H9 (cell line): ENCODE results near the gene ALMS1. TPM values are rescaled to one million over a fixed set of nuclear protein-coding genes. Genes with fewer than 3 reads are reported as not detected.

Experiments
- DNase-seq: peaks from one replicate; pipeline ENCODE4 v3.0.0-alpha.2; 2017
- H2AFZ ChIP-seq: one replicate; pipeline ENCODE4 v1.6.1; 2013; ENCODE audit warnings: mild to moderate bottlenecking, low read length, control low read depth, moderate library complexity
- H2AK5ac ChIP-seq: 2 replicates; pipeline ENCODE4 v1.6.1; 2013; ENCODE audit warnings: low read length, control low read depth, mixed read lengths; ENCODE audit not compliant: insufficient read length
- H2BK120ac ChIP-seq: one replicate; pipeline ENCODE4 v1.6.1; 2013; ENCODE audit warnings: low read depth, mild to moderate bottlenecking, low read length, control low read depth, inconsistent platforms; ENCODE audit not compliant: poor library complexity, severe bottlenecking
- H2BK12ac ChIP-seq: 2 replicates; pipeline ENCODE4 v1.6.1; 2013; ENCODE audit warnings: low read length, control low read depth, mixed read lengths, low read depth; ENCODE audit not compliant: insufficient read length
- H2BK15ac ChIP-seq: 2 replicates; pipeline ENCODE4 v1.6.1; 2013; ENCODE audit warnings: low read depth, low read length, control low read depth
- H2BK20ac ChIP-seq: one replicate; pipeline ENCODE4 v1.6.1; 2013; ENCODE audit warnings: low read depth, mild to moderate bottlenecking, low read length, control low read depth, inconsistent platforms; ENCODE audit not compliant: poor library complexity, severe bottlenecking
- H2BK5ac ChIP-seq: 2 replicates; pipeline ENCODE4 v1.6.1; 2013; ENCODE audit warnings: low read length, control low read depth, mixed read lengths; ENCODE audit not compliant: insufficient read length
- H3K14ac ChIP-seq: 2 replicates; pipeline ENCODE4 v1.6.1; 2013; ENCODE audit warnings: low read length, control low read depth; ENCODE audit not compliant: insufficient read depth
- H3K18ac ChIP-seq: 2 replicates; pipeline ENCODE4 v1.6.1; 2013; ENCODE audit warnings: low read depth, mild to moderate bottlenecking, mixed read lengths, low read length, control low read depth; ENCODE audit not compliant: insufficient read length
- H3K23ac ChIP-seq: 2 replicates; pipeline ENCODE4 v1.6.1; 2013; ENCODE audit warnings: low read length, control low read depth, mixed read lengths, low read depth; ENCODE audit not compliant: insufficient read length
- H3K23me2 ChIP-seq: 2 replicates; pipeline ENCODE4 v1.6.1; 2013; ENCODE audit warnings: low read depth, mild to moderate bottlenecking, mixed read lengths, low read length, control low read depth; ENCODE audit not compliant: insufficient read length, poor library complexity, severe bottlenecking
- H3K27ac ChIP-seq: 2 replicates; pipeline ENCODE4 v1.5.1; 2013; ENCODE audit warnings: low read length, control low read depth, mixed read lengths, low read depth; ENCODE audit not compliant: insufficient read length
- H3K27me3 ChIP-seq: 2 replicates; pipeline ENCODE4 v1.6.1; 2013; ENCODE audit warnings: low read length, control low read depth, inconsistent platforms; ENCODE audit not compliant: insufficient read depth
- H3K4ac ChIP-seq: 2 replicates; pipeline ENCODE4 v1.6.1; 2013; ENCODE audit warnings: low read depth, mild to moderate bottlenecking, control low read depth, inconsistent platforms, low read length, moderate library complexity
- H3K4me1 ChIP-seq: 2 replicates; pipeline ENCODE4 v1.6.1; 2013; ENCODE audit warnings: low read length, control low read depth, inconsistent platforms; ENCODE audit not compliant: insufficient read depth
- H3K4me2 ChIP-seq: 2 replicates; pipeline ENCODE4 v1.6.1; 2013; ENCODE audit warnings: low read length, control low read depth, mixed read lengths; ENCODE audit not compliant: insufficient read length, insufficient read depth
- H3K56ac ChIP-seq: 2 replicates; pipeline ENCODE4 v1.6.1; 2013; ENCODE audit warnings: low read depth, mild to moderate bottlenecking, mixed read lengths, low read length, control low read depth; ENCODE audit not compliant: insufficient read length
- H3K79me1 ChIP-seq: 2 replicates; pipeline ENCODE4 v1.6.1; 2013; ENCODE audit warnings: low read depth, mild to moderate bottlenecking, moderate library complexity, low read length, control low read depth, inconsistent platforms; ENCODE audit not compliant: insufficient read depth, poor library complexity, severe bottlenecking
- H3K79me2 ChIP-seq: 2 replicates; pipeline ENCODE4 v1.6.1; 2013; ENCODE audit warnings: low read length, control low read depth, inconsistent platforms; ENCODE audit not compliant: insufficient read depth
- H3K9ac ChIP-seq: 2 replicates; pipeline ENCODE4 v1.6.1; 2013; ENCODE audit warnings: low read length, control low read depth, mixed read lengths; ENCODE audit not compliant: insufficient read length; ENCODE audit errors: extremely low read depth
- H3K9me3 ChIP-seq: one replicate; pipeline ENCODE4 v1.6.1; 2013; ENCODE audit warnings: low read depth, low read length, inconsistent platforms; ENCODE audit not compliant: control insufficient read depth
- H3T11ph ChIP-seq: one replicate; pipeline ENCODE4 v1.6.1; 2013; ENCODE audit warnings: mild to moderate bottlenecking, low read length, control low read depth, inconsistent platforms
- H4K20me1 ChIP-seq: one replicate; pipeline ENCODE4 v1.6.1; 2013; ENCODE audit not compliant: control insufficient read depth, insufficient read length, insufficient read depth
- H4K5ac ChIP-seq: 2 replicates; pipeline ENCODE4 v1.6.1; 2013; ENCODE audit warnings: low read depth, mild to moderate bottlenecking, mixed read lengths, low read length, control low read depth; ENCODE audit not compliant: insufficient read length
- H4K8ac ChIP-seq: replicated peaks from 2 replicates; pipeline ENCODE4 v1.6.1; 2013; ENCODE audit warnings: low read length, control low read depth, mixed read lengths, low read depth; ENCODE audit not compliant: insufficient read length
- H4K91ac ChIP-seq: 2 replicates; pipeline ENCODE4 v1.6.1; 2013; ENCODE audit warnings: low read depth, mild to moderate bottlenecking, moderate library complexity, mixed read lengths, low read length, control low read depth; ENCODE audit not compliant: insufficient read length
- H3K27ac Mint-ChIP-seq, 3 experiments: 2 replicates in 2 of 3; 3 replicates in 1 of 3; pipeline ENCODE4 v1.8.0; 2020 to 2021; ENCODE audit warnings: mixed read lengths in 3 of 3, mild to moderate bottlenecking in 1 of 3, moderate library complexity in 1 of 3
- H3K27me3 Mint-ChIP-seq: 2 replicates; pipeline ENCODE4 v1.8.0; 2021; ENCODE audit warnings: low read depth, mild to moderate bottlenecking, moderate library complexity, mixed read lengths
- H3K36me3 Mint-ChIP-seq, 3 experiments: 2 replicates in 2 of 3; 3 replicates in 1 of 3; pipeline ENCODE4 v1.8.0; 2020 to 2021; ENCODE audit warnings: low read depth in 3 of 3, mixed read lengths in 3 of 3; ENCODE audit not compliant: insufficient read depth in 1 of 3
- H3K4me1 Mint-ChIP-seq, 2 experiments: 2 replicates each; pipeline ENCODE4 v1.8.0; 2020; ENCODE audit warnings: mixed read lengths in 2 of 2
- H3K4me3 Mint-ChIP-seq, 2 experiments: 2 replicates in 1 of 2; 3 replicates in 1 of 2; pipeline ENCODE4 v1.8.0; 2020 to 2021; ENCODE audit warnings: mild to moderate bottlenecking in 2 of 2, mixed read lengths in 2 of 2, moderate library complexity in 1 of 2
- H3K9me3 Mint-ChIP-seq, 2 experiments: 2 replicates in 1 of 2; 3 replicates in 1 of 2; pipeline ENCODE4 v1.8.0; 2020; ENCODE audit warnings: mild to moderate bottlenecking in 2 of 2, mixed read lengths in 2 of 2, moderate library complexity in 1 of 2
- total RNA-seq: library from RNA; stranded (reverse); gene quantifications from 2 replicates; pipeline ENCODE4 v1.2.1, GENCODE V29; 2021
- TF ChIP-seq, protein P1 (sequence below): fragments of 200-600 bp; sonication (generic); conservative IDR thresholded peaks from 3 replicates; pipeline ENCODE4 v1.8.0; 2021; ENCODE audit warnings: antibody characterized with exemption, mild to moderate bottlenecking

Gene ALMS1
- total RNA-seq, 1 experiment from 2014 or later = 36.2 TPM

- Histone ChIP-seq H3K56ac (no peak overlapping the region), H3K9ac (no peak overlapping the region), H3K23me2 (no peaks in the 10 kb centered on the region), H2AFZ (no peak overlapping the region), H2BK20ac (no peak overlapping the region), H3K4me2 (no peak overlapping the region), H2BK12ac (no peak overlapping the region), H4K8ac (no peak overlapping the region), H3K14ac (no peak overlapping the region), H2AK5ac (no peak overlapping the region), H4K20me1 (peaks cover 2% of the 10 kb centered on the region), H3K4ac (no peak overlapping the region), H4K91ac (no peak overlapping the region), H3K9me3 (no peaks in the 10 kb centered on the region), H3K4me1 (no peaks in the 10 kb centered on the region), H3K18ac (no peak overlapping the region), H2BK5ac (no peak overlapping the region), H4K5ac (no peak overlapping the region), H3K79me1 (no peaks in the 10 kb centered on the region), H3K79me2 (no peaks in the 10 kb centered on the region), H3K23ac (no peak overlapping the region), H2BK120ac (no peak overlapping the region), H2BK15ac (no peak overlapping the region), H3T11ph (no peak overlapping the region), H3K27me3 (no peaks in the 10 kb centered on the region), H3K27ac (no peak overlapping the region)
- no peaks in the 10 kb centered on the region for H3K4me1 Mint-ChIP-seq
- no peak for DNase-seq
- H3K36me3 Mint-ChIP-seq = peaks cover 23 to 67% (median 48%) of the 10 kb centered on the region in 3 experiments; a peak in 6 of 7 replicates
- TF ChIP-seq, protein P1, sequence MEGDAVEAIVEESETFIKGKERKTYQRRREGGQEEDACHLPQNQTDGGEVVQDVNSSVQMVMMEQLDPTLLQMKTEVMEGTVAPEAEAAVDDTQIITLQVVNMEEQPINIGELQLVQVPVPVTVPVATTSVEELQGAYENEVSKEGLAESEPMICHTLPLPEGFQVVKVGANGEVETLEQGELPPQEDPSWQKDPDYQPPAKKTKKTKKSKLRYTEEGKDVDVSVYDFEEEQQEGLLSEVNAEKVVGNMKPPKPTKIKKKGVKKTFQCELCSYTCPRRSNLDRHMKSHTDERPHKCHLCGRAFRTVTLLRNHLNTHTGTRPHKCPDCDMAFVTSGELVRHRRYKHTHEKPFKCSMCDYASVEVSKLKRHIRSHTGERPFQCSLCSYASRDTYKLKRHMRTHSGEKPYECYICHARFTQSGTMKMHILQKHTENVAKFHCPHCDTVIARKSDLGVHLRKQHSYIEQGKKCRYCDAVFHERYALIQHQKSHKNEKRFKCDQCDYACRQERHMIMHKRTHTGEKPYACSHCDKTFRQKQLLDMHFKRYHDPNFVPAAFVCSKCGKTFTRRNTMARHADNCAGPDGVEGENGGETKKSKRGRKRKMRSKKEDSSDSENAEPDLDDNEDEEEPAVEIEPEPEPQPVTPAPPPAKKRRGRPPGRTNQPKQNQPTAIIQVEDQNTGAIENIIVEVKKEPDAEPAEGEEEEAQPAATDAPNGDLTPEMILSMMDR = no peak
- H3K4me3 Mint-ChIP-seq = no peak overlapping the region
- H3K9me3 Mint-ChIP-seq = no peaks in the 10 kb centered on the region
- H3K27ac Mint-ChIP-seq = no peak overlapping the region
- H3K27me3 Mint-ChIP-seq = no peaks in the 10 kb centered on the region; the same call in 1 of the 2 replicates
These were observed 63.8 kb downstream of the ALMS1 start for GRCh38 chr2:73449404-73449803.
